ENCODE results near the gene WWC2. TPM values are rescaled to one million over a fixed set of nuclear protein-coding genes. Genes with fewer than 3 reads are reported as not detected.
A peak's percentile ranks its signal among the peaks of the same experiment; 100 is the strongest.

WWC2 gene
- total and polyA plus RNA-seq, 2 experiments from 2014 or later = 50.5 to 74.2 TPM

DNA sequence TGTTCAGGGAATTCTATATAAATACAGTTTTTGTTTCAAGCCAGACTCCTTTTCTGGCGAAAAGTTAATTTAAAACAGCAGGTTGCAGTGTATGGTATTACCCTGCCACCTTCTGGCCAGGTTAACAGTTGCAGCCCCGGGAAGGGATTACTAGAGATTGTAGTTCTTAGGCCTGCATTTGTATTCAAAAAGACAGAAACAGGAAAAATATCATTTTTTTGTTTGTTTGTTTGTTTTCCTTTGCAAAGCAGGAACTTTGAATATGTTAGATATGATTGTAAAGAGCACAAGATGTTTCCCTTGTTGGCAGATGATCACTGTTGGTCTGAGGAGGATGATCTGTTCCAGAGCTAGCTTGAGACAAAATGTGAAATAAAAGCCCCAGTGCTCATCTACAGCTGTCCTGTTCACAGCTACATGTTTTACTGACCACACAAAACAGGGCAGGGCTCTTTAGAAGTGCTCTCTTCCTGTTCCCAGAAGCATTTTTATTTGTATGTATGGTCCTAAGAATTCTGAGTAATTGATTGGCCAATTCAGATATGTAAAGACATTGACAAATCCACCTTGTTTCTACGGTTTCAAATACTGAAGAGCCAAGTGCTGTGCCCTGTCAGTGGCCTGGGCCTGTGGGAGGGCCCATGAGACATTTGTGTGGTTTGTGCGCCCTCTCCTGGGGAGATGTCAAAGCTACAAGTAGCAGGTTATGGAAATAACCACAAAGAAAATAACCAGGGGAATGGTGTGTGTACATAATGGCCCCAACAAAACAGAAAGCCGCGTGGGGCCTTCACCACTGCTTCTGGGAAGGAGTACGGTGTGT is 163.1 kb downstream of the WWC2 start:
- Histone ChIP-seq H4K20me1 (replicated peaks; ENCODE audit: insufficient read depth) (no peaks in the 10 kb centered on the region; the same call in 1 of the 2 replicates), H3K36me3 (ENCODE audit: insufficient read depth) (peaks cover 51% of the 10 kb centered on the region; the same call in 1 of the 2 replicates), H3K27me3 (ENCODE audit: insufficient read depth) (no peaks in the 10 kb centered on the region), H3K79me2 (replicated peaks; ENCODE audit: insufficient read depth) (peaks cover 12% of the 10 kb centered on the region; the same call in 1 of the 2 replicates), H3K9me2 (ENCODE audit: insufficient read depth) (no peaks in the 10 kb centered on the region), H3K27ac (ENCODE audit: low read depth) (no peak overlapping the region), H3K4me2 (no peak overlapping the region), H3K4me3 (no peak overlapping the region), H3F3A (replicated peaks; ENCODE audit: low read depth) (no peaks in the 10 kb centered on the region), H3K4me1 (ENCODE audit: insufficient read depth) (peaks cover 12% of the 10 kb centered on the region; the same call in 1 of the 2 replicates), H2AFZ (no peak overlapping the region)
- Mint-ChIP-seq H3K36me3 (ENCODE audit: low read depth) (peaks cover 78% of the 10 kb centered on the region), H3K4me3 (no peak overlapping the region), H3K27me3 (ENCODE audit: insufficient read depth, low read depth, poor library complexity) (peaks cover 7% of the 10 kb centered on the region), H3K9me3 (no peaks in the 10 kb centered on the region), H3K4me1 (peaks cover 29% of the 10 kb centered on the region), H3K27ac (peak overlapping the region; percentile 87)
- DNase-seq (ENCODE audit: low spot score) (peak; percentile 91), ATAC-seq (peak; percentile 91)
- TF ChIP-seq, protein P1, sequence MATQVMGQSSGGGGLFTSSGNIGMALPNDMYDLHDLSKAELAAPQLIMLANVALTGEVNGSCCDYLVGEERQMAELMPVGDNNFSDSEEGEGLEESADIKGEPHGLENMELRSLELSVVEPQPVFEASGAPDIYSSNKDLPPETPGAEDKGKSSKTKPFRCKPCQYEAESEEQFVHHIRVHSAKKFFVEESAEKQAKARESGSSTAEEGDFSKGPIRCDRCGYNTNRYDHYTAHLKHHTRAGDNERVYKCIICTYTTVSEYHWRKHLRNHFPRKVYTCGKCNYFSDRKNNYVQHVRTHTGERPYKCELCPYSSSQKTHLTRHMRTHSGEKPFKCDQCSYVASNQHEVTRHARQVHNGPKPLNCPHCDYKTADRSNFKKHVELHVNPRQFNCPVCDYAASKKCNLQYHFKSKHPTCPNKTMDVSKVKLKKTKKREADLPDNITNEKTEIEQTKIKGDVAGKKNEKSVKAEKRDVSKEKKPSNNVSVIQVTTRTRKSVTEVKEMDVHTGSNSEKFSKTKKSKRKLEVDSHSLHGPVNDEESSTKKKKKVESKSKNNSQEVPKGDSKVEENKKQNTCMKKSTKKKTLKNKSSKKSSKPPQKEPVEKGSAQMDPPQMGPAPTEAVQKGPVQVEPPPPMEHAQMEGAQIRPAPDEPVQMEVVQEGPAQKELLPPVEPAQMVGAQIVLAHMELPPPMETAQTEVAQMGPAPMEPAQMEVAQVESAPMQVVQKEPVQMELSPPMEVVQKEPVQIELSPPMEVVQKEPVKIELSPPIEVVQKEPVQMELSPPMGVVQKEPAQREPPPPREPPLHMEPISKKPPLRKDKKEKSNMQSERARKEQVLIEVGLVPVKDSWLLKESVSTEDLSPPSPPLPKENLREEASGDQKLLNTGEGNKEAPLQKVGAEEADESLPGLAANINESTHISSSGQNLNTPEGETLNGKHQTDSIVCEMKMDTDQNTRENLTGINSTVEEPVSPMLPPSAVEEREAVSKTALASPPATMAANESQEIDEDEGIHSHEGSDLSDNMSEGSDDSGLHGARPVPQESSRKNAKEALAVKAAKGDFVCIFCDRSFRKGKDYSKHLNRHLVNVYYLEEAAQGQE (IDR thresholded peaks at IDR 0.05; ENCODE audit: unreplicated experiment) = no peak
- TF ChIP-seq, protein P2, sequence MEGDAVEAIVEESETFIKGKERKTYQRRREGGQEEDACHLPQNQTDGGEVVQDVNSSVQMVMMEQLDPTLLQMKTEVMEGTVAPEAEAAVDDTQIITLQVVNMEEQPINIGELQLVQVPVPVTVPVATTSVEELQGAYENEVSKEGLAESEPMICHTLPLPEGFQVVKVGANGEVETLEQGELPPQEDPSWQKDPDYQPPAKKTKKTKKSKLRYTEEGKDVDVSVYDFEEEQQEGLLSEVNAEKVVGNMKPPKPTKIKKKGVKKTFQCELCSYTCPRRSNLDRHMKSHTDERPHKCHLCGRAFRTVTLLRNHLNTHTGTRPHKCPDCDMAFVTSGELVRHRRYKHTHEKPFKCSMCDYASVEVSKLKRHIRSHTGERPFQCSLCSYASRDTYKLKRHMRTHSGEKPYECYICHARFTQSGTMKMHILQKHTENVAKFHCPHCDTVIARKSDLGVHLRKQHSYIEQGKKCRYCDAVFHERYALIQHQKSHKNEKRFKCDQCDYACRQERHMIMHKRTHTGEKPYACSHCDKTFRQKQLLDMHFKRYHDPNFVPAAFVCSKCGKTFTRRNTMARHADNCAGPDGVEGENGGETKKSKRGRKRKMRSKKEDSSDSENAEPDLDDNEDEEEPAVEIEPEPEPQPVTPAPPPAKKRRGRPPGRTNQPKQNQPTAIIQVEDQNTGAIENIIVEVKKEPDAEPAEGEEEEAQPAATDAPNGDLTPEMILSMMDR (conservative IDR thresholded peaks at IDR 0.05; ENCODE audit: low read depth in 2 of 2) = peak; percentile 89 to 91

DNA sequence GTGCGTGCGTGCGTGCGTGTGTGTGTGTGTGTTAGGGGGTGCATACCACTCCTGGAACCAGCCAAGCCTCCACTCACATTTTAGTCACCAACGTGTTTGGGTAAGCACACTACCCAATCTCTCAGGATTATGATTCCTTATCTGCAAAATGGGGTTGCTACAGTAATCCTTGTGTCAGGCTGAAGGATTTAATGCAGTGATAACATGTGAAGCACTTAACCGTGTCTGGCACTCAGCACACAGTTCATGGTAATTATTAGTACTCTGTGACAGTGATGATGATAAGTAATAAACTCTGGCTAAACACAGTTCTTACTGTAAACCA is 163.7 kb downstream of the WWC2 start:
- no peak for ATAC-seq
- no peaks in the 10 kb centered on the region for H3K9me2 ChIP-seq (ENCODE audit: insufficient read depth)
- peaks cover 51% of the 10 kb centered on the region; the same call in 1 of the 2 replicates for H3K36me3 ChIP-seq (ENCODE audit: insufficient read depth)
- Mint-ChIP-seq H3K36me3 (ENCODE audit: low read depth) (peaks cover 78% of the 10 kb centered on the region), H3K27ac (peak overlapping the region; percentile 69; the same call in 1 of the 2 replicates), H3K4me1 (peaks cover 24% of the 10 kb centered on the region), H3K9me3 (no peaks in the 10 kb centered on the region), H3K27me3 (ENCODE audit: insufficient read depth, low read depth, poor library complexity) (peaks cover 3% of the 10 kb centered on the region), H3K4me3 (no peak overlapping the region)
- TF ChIP-seq ZNF331 (CRISPR knock-in tag; IDR thresholded peaks at IDR 0.05; ENCODE audit: low read depth) = no peak
- no peak for TF ChIP-seq ZNF114 (CRISPR knock-in tag; IDR thresholded peaks at IDR 0.05)
- TF ChIP-seq EZH2 (IDR thresholded peaks at IDR 0.05; ENCODE audit: low read depth, unreplicated experiment) = no peak
- no peak for TF ChIP-seq STAT1 (IDR thresholded peaks at IDR 0.05; ENCODE audit: unreplicated experiment)
- TF ChIP-seq, protein P3, sequence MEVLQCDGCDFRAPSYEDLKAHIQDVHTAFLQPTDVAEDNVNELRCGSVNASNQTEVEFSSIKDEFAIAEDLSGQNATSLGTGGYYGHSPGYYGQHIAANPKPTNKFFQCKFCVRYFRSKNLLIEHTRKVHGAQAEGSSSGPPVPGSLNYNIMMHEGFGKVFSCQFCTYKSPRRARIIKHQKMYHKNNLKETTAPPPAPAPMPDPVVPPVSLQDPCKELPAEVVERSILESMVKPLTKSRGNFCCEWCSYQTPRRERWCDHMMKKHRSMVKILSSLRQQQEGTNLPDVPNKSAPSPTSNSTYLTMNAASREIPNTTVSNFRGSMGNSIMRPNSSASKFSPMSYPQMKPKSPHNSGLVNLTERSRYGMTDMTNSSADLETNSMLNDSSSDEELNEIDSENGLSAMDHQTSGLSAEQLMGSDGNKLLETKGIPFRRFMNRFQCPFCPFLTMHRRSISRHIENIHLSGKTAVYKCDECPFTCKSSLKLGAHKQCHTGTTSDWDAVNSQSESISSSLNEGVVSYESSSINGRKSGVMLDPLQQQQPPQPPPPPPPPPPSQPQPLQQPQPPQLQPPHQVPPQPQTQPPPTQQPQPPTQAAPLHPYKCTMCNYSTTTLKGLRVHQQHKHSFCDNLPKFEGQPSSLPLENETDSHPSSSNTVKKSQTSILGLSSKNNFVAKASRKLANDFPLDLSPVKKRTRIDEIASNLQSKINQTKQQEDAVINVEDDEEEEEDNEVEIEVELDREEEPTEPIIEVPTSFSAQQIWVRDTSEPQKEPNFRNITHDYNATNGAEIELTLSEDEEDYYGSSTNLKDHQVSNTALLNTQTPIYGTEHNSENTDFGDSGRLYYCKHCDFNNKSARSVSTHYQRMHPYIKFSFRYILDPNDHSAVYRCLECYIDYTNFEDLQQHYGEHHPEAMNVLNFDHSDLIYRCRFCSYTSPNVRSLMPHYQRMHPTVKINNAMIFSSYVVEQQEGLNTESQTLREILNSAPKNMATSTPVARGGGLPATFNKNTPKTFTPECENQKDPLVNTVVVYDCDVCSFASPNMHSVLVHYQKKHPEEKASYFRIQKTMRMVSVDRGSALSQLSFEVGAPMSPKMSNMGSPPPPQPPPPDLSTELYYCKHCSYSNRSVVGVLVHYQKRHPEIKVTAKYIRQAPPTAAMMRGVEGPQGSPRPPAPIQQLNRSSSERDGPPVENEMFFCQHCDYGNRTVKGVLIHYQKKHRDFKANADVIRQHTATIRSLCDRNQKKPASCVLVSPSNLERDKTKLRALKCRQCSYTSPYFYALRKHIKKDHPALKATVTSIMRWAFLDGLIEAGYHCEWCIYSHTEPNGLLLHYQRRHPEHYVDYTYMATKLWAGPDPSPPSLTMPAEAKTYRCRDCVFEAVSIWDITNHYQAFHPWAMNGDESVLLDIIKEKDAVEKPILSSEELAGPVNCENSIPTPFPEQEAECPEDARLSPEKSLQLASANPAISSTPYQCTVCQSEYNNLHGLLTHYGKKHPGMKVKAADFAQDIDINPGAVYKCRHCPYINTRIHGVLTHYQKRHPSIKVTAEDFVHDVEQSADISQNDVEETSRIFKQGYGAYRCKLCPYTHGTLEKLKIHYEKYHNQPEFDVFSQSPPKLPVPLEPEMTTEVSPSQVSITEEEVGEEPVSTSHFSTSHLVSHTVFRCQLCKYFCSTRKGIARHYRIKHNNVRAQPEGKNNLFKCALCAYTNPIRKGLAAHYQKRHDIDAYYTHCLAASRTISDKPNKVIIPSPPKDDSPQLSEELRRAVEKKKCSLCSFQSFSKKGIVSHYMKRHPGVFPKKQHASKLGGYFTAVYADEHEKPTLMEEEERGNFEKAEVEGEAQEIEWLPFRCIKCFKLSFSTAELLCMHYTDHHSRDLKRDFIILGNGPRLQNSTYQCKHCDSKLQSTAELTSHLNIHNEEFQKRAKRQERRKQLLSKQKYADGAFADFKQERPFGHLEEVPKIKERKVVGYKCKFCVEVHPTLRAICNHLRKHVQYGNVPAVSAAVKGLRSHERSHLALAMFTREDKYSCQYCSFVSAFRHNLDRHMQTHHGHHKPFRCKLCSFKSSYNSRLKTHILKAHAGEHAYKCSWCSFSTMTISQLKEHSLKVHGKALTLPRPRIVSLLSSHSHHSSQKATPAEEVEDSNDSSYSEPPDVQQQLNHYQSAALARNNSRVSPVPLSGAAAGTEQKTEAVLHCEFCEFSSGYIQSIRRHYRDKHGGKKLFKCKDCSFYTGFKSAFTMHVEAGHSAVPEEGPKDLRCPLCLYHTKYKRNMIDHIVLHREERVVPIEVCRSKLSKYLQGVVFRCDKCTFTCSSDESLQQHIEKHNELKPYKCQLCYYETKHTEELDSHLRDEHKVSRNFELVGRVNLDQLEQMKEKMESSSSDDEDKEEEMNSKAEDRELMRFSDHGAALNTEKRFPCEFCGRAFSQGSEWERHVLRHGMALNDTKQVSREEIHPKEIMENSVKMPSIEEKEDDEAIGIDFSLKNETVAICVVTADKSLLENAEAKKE (CRISPR knock-in tag; IDR thresholded peaks at IDR 0.05) = no peak
- no peaks in the 10 kb centered on the region for H3F3A ChIP-seq (replicated peaks; ENCODE audit: low read depth)
- no peak overlapping the region for H3K27ac ChIP-seq (ENCODE audit: low read depth)
- no peaks in the 10 kb centered on the region for H4K20me1 ChIP-seq (replicated peaks; ENCODE audit: insufficient read depth)
- no peaks in the 10 kb centered on the region for H3K27me3 ChIP-seq (ENCODE audit: insufficient read depth)
- no peak for DNase-seq (ENCODE audit: low spot score)
- no peak overlapping the region for H3K4me2 ChIP-seq
- 0 out of 2 replicates have a peak, but pooled peaks cover 11% of the 10 kb centered on the region for H3K4me1 ChIP-seq (ENCODE audit: insufficient read depth)
- no peak overlapping the region for H2AFZ ChIP-seq
- H3K4me3 ChIP-seq = no peak overlapping the region
- H3K79me2 ChIP-seq (replicated peaks; ENCODE audit: insufficient read depth) = peaks cover 7% of the 10 kb centered on the region; the same call in 1 of the 2 replicates
